Astrocyte of the cerebellum (primary cell): Measurements from ENCODE around the gene CLEC2A.

Source experiments
- DNase-seq: peaks from one replicate; pipeline ENCODE4 v3.0.0-alpha.2; 2011; ENCODE audit warnings: low read depth
- H3K4me3 ChIP-seq: 2 replicates; pipeline ENCODE4 v1.5.1; 2011; ENCODE audit warnings: mild to moderate bottlenecking, low read depth, low read length, moderate library complexity
- in situ Hi-C: cut with HindIII; loops from 2 replicates; pipeline ENCODE4 v1.10.0; 2017; ENCODE audit warnings: low sequenced_read_pairs
- TF ChIP-seq, protein P1 (sequence below): IDR thresholded peaks from 2 replicates; pipeline ENCODE4 v1.5.1; 2012; ENCODE audit warnings: low read length, low read depth, moderate library complexity, mild to moderate bottlenecking; ENCODE audit errors: missing control alignments

CLEC2A gene

DNA sequence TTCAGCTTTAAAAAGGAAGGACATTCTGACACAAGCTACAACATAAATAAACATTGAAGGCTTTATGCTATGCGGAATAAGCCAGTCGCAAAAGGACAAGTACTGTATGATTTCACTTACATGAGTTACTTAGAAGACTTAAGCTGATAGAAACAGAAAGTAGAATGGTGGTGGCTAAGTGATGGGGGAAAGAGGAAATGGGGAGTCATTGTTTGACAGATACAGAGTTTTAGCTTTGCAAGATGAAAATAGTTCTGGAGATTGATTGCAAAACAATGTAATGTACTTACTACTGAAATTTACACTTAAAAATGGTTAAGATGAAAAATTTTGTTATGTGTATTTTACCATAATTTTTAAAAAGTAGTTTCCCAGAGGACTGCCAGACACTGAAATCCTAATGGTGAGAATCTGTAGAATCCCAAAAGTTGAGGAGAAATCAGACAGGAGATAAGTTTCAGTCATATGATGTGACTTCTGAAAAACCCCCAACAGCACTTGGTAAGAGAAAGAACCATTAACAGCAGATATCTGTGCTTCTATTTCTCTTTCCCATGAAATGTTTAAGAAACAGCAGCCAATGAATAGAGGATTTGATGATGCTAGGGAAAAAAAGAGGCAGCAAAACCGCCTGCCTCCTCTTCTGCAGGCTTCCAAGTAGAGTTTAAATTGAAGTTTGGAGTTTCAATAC, 16.6 kb upstream of the CLEC2A start:
- in situ Hi-C loops = no loop called here
- DNase-seq = no peak
- TF ChIP-seq, protein P1, sequence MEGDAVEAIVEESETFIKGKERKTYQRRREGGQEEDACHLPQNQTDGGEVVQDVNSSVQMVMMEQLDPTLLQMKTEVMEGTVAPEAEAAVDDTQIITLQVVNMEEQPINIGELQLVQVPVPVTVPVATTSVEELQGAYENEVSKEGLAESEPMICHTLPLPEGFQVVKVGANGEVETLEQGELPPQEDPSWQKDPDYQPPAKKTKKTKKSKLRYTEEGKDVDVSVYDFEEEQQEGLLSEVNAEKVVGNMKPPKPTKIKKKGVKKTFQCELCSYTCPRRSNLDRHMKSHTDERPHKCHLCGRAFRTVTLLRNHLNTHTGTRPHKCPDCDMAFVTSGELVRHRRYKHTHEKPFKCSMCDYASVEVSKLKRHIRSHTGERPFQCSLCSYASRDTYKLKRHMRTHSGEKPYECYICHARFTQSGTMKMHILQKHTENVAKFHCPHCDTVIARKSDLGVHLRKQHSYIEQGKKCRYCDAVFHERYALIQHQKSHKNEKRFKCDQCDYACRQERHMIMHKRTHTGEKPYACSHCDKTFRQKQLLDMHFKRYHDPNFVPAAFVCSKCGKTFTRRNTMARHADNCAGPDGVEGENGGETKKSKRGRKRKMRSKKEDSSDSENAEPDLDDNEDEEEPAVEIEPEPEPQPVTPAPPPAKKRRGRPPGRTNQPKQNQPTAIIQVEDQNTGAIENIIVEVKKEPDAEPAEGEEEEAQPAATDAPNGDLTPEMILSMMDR = no peak
- no peak overlapping the region for H3K4me3 ChIP-seq

DNA sequence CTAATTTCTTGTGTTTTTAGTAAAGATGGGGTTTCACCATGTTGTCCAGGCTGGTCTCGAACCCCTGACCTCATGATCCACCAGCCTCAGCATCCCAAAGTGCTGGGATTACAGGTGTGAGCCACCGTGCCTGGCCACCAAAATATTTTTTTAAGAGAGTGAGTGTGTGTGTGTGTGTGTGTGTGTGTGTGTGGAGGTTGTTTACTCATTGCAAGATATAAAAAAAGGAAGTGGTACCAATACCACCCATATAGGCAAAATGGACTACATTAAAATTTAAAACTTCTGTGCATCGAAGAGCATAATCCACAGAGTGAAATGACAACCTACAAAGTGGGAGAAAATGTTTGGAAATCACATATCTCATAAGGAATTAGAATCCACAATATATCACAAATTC, 15.5 kb upstream of the CLEC2A start:
- H3K4me3 ChIP-seq = no peak overlapping the region
- no peak for DNase-seq
- in situ Hi-C loops = no loop called here
- TF ChIP-seq, protein P1 = no peak

DNA sequence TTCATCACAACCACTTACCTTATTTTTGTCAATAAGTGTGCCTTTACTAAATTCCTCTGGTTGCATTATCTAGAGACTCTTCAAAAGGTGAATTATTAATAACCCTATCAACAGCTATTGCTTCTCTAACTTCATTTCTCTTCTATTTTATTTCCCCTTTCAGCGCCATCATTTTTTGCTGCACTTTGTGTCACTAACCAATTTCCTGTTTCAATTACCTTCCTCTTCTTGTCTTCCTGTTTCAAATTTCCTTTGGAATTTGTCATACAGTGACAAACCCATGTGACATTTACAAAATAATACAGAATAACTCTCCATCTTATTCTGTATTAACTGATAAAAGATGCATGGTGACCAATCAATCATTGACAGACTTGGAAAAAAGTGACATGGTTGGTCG, 12.2 kb upstream of the CLEC2A start:
- H3K4me3 ChIP-seq = no peak overlapping the region
- in situ Hi-C loops = loop anchor here (5.0 kb wide), 1 partner anchor 43 kb away; no protein-coding TSS in a partner anchor
- TF ChIP-seq, protein P1 = no peak
- DNase-seq = no peak

DNA sequence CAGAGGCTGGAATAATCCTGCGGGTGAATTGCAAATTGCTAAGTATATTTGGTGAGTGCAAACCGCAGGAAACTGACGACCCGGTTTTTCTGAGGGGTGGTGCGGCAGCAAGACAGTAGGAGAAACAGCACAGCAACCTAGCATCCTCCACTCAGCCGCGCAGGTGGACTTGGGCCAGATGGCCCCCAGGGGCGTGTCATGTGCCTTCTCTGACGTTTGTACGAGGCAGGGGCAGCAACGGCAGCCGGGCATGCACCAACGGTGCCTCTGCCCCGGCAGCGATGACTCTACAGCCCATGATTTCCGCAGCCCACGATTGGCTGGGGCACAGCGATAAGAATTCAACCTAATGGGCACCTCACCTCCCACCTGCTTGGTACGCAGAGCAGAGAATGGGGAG, 11.1 kb upstream of the CLEC2A start:
- in situ Hi-C loops = loop anchor here (5.0 kb wide), 1 partner anchor 44 kb away; no protein-coding TSS in a partner anchor
- TF ChIP-seq, protein P1 = no peak
- H3K4me3 ChIP-seq = no peak overlapping the region
- DNase-seq = no peak

DNA sequence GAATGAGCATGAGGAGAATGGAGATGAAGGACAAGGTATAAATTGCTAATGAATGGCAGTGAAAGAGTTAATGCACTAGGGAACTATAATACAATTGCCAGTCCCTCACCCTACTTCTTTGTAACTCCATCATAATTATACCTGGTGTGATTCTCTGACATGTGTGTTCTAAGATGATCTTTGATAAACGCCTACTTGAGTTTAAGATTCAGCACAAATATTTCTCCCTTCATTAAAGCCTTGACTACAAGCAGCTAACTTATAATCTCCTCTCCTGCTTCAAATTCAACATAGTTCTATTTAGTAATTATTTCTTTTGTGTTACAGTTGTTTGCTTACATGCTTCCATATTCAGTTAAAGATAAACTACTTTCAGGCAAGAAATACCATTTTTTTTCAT, 9.7 kb upstream of the CLEC2A start:
- DNase-seq = no peak
- TF ChIP-seq, protein P1 = no peak
- H3K4me3 ChIP-seq = no peak overlapping the region
- in situ Hi-C loops = loop anchor here (5.0 kb wide), 1 partner anchor 45 kb away; no protein-coding TSS in a partner anchor

DNA sequence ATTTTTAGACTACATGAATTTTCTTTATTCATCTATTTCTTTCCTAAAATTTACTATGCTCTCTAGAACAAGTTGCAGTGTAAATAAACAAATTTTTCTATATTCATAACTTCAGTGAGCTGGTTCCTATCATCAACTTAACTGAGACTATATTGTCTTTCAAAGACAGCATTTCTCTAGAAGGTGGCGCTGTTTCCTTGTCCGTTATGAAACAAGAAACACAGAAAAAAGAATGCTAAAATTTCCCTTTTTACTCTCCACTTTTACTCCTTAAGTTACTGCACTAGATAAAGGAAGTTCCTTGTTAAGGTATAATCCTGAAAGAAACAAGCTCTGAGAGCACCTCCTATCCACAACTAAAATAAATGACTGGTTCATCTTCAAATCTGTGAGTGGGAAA, 8.2 kb upstream of the CLEC2A start:
- DNase-seq = no peak
- no peak overlapping the region for H3K4me3 ChIP-seq
- TF ChIP-seq, protein P1 = peak; percentile 33
- in situ Hi-C loops = loop anchor here (5.0 kb wide), 1 partner anchor 47 kb away; no protein-coding TSS in a partner anchor
